HL-60/S4 (cell line): Measurements from ENCODE around the gene ATXN3L.

Experiments used
- in situ Hi-C: fragments of 300-500 bp; cut with MboI; formaldehyde crosslinking; loops from 2 replicates; pipeline ENCODE4 v1.14.3; 2022; ENCODE audit warnings: low sequenced_read_pairs

The ATXN3L gene

DNA sequence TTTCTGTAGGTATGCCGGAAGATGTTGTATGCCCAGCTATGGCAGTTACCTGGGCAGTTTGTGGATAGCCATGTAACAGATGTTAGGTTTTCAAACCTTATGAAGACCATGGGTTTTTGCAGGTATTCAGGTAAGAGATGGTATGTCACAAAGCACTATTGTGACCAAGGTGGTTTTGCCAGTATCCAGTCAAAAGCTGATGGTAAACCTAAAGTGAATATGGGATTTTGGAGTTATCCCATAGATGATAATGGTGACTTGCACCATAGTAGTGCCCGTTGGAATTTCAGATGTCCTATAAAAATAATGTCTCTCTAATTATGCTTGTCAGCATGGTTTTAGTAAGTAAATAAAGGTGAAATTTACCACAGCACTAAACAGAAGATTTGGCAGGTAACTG lies at the start of gene ATXN3L:
TSS of gene ATXN3L (minus strand) at position 101 of the 400 bp plus-strand sequence. CDS start 119 bp downstream, outside the sequence.
- in situ Hi-C loops, result no loop called here

DNA sequence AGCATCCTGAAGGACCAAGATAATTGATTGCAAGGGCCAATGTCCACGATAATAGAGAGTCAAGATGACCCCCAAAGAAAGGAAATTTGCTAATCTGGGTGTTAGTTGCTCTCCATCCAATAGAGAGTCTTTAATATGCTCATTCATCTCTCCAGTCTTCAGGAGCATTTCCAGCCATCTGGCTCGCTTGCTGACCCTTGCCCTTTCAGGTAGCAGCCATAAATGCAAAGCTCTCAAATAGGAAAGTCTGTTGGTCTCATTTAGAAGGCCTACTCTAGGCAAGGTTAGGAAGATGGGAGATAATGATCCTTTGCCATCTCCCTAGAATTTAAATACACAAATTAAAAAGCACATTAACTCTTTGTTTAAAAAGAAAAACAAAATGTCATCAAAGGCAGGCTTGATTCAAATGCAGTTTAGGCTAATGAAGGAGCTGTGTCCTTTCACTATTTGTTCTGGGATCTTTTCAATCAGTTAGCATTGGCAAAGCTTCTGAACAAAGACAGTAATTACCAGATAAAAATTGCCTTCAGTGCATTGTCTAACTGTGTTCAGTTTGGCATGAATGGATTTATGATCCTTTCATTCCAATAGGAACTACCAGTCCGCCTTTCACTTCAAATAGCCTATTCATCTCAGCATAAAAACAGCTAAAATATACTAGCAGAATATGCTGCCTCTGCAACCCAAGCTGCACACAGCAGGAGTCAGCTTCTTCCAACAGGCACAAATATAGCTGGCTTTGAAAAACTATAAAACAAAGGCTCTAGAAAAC lies 49.6 kb upstream of the ATXN3L start:
- in situ Hi-C loops, result no loop called here

DNA sequence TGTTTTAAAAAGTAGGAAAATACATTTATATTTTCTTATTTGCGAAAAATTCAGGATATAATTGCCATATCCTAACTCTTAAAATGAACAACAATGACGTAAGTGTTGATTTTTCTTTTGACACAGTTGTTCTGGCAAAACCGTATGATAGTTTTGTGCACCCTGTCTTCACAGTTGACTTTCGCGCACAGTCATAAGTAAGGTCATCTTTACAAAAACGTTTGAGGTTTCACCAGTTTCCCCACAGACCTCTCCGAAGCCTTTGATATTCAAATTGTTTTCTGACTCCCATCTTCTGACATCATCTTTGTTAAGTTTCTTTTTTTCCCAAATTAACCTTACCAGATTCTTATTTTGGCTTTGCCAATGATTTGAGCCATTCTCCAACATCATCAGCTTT lies 48.1 kb upstream of the ATXN3L start:
- in situ Hi-C loops, result no loop called here

DNA sequence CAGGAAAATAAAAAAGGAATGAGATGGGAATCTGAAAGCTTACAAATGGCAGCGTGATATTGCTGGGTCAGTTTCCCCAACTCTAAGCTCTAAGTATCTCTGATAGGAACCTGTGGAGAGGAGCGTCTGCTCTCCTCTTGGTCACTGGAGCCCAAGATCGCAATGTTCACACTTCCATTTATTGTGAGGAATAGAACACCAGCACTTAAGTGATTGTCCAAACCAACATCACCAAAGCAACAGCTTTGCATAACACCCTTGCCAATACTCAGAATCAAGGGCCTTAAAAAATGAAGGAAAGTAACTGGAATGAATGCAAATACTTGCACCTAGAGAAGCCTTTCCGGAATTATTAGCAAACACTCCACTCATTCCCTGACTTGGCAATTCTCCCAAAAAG lies 46.8 kb upstream of the ATXN3L start:
- in situ Hi-C loops, result no loop called here

DNA sequence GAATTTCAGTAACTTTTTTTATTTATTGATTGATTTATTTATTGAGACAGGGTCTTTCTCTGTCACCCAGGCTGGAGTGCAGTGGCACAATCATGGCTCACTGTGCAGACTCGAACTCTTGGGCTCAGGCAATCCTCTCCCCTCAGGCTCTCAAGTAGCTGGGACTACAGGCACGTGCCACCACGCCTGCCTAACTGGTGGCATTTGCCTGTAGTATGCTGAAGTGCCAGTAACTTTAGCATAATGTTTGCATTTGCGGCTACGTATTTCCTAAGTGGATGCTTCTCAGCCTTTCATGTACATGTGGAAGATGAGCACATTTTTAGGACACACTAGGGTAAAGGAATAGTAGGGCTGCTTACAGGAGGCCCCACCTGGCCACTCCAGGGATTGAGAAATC lies 45.3 kb upstream of the ATXN3L start:
- in situ Hi-C loops, result no loop called here

DNA sequence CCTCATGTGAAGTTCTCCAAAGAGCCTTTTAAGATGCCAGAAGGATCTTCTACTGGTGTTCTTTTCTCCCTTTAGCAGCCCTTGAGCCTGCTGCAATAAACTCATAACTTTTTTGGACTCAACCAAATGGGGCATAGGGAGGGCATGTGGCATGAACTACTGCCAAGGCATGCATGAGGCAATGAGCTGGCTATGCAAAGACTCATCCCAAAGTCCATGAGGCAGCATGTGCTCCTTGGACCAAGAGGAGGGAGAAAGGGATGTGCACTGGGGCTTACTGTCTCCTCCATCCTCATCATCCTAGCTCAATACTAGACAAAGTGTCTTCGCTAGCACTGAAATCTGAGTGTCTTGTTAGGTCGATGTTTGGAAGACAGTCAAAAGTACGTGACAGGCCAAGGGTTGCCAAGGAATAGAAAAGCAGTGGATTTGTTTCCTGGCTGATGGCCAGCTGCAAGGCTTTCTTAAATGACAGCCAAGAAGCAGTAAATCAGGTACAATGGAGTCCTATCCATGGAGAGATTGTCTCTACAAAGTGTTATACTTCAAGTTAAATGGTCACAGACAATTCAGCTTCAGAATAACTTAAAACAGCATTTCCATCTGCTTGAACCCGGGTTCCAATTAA lies 44.5 kb upstream of the ATXN3L start:
- in situ Hi-C loops, result no loop called here

DNA sequence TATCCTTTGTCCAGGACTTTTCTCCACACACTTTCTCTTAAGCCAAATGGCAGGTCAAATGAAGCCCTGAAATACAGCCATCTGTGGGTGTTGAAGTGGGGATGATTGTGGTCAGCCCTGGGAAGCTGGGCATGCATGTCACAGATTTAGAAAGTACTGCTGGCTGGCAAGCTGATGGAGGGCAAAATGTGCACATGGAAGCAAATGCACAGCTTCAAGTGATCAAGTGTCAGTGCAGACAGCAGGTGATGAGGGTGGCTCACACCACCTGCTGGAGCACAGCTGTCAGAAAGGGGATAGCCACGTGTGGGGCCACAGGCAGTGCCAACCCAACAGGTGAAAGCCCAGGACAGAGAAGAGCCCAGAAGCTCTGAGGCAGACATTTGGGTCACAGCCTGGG lies 40.3 kb upstream of the ATXN3L start:
- in situ Hi-C loops, result no loop called here

DNA sequence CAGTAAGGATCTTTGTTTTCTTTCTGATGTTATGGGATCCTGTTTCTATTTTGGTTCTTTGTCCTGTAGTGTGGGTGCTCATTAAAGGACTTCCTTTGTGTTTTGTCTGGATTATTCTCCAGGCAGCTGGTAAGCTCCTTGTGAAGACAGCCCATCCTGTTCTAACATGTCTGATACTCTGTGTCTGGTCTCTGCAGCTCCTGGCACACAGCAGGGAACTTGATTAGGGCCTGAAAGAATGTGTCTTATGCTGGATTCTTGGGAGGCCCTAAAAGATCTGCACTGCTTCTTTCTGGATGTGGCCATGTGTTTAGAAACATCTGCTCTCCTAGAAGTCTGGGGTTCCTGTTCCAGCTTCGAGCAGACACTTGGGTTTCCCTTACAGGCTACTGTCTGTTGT lies 38.1 kb upstream of the ATXN3L start:
- in situ Hi-C loops, result no loop called here

DNA sequence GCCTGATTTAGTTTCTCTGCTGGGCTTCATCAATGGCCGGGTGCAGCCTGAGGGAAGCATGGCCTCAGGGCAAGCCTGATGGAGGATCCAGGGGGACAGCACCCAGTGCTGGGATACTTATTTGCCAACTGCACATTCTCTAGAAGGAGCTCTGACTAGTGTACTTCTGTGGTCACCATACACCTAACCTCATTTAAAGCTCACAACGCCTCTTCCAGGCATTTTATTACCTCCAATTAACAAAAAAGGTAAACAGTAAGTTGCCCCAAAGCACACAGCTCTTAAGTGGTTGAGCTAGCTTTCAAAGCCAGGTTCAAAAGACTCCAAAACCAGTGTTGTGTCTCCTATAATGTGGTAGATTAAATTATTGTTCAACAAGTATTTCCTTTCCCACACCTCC lies 26.8 kb upstream of the ATXN3L start:
- in situ Hi-C loops, result no loop called here

DNA sequence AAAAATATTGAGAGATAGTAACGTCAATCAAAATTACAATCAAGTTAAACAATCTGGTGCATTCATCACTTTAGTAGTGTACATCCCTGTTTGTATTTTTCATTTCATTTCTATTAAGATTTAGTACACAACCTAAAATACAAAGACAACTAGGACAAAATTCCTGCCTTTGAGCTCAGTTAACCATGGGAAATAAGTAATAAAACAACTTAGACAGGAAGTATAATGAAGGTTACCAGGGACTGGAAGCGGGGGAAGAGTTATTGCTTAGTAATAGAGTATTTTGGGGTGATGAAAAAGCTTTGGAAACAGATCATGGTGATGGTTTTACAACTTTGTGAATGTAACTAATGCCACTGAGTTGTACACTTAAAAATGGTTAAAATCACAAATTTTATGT lies 25.6 kb upstream of the ATXN3L start:
- in situ Hi-C loops, result no loop called here

DNA sequence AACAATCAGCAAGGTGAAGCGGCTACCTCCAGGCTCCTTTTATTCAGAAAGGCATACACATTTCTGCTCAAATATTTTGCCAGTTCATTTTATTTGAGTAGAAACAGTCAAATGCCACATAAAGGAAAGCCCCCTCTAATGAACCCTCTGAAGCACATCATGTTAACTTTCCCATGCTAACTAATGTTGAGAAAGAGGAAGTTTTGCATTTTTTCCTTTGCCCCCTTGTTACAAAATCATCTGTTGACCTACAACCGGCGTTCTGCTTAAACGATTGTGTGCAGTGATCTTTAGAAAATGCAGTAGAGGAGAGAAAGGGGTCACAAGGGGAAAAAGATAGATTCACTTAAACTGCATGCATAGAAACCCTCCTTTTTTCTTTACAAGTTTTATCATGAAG lies 25.2 kb upstream of the ATXN3L start:
- in situ Hi-C loops, result no loop called here

DNA sequence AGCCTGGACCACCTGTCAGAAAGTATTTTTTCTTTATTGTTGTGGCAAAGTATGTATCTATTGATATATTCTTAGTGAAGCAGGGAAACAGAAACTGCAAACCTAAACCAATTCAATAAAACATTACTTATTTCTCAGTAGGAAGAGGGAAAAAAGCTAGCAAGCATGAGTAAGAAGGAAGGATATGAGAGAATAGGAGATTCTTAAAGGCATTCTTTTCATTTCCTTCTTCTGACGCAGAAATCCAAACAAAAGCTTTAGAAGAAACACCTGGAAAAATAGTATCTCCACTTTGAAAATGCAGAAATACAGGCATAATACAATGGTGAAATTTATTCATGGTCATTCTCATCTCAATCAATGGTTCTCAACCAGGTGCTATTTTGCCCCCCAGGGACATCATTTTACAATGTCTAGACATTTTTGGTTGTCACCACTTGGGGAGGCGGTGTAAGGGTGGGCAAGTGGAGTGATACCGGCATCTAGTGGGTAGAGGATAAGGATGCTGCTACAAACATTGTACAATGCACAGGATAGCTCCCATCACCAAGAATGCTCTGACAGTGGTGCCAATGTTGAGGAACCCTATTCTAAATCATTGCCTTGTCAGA lies 21.7 kb upstream of the ATXN3L start:
- in situ Hi-C loops, result no loop called here

DNA sequence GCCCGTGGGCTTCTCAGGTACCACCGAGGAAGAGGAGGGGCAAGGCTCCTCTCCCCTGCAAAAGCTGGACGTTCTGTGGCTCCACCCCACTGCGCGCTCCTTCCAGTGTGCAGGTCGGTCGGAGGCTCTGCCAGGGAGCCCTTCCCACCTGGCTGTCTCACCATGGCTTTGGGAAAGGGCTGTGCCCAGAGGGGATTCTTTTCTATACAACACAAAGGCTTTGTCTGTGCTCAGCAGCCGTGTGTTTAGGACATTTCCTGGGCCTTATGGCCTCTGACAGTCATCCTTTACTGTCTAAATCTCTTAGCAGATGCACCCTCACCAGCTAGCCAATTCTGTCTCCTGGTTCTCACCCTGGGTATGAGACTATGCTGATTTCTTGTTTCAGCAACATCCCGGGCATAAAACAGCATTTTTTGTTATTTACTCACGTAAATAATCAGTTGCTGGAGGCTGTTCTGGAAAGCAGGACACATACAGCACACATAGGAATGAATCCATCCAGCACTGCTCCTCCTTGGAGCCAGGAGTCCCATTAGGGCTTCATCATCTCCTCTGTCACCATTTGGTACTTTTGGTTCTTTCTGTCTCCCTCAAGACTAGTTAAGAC lies 20.4 kb upstream of the ATXN3L start:
- in situ Hi-C loops, result no loop called here

DNA sequence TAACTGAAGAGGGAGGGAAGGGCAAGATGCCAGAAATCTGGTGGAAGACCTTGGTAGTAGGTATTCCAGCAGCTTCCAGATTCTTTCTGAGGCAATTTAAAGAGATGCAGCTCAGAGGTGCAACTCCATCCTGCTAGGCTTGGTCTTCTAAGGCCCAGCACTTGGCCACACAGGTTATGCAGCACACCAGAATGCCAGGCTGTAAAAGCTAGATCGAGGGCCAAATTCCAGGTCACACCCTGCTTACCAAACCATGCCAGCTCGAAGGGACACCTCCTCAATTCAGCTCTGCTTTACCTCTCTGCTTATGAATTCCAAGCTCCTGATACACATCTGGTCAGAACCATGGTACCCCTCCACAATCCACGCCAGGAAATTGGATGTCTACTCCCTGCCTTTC lies 19.8 kb upstream of the ATXN3L start:
- in situ Hi-C loops, result no loop called here

DNA sequence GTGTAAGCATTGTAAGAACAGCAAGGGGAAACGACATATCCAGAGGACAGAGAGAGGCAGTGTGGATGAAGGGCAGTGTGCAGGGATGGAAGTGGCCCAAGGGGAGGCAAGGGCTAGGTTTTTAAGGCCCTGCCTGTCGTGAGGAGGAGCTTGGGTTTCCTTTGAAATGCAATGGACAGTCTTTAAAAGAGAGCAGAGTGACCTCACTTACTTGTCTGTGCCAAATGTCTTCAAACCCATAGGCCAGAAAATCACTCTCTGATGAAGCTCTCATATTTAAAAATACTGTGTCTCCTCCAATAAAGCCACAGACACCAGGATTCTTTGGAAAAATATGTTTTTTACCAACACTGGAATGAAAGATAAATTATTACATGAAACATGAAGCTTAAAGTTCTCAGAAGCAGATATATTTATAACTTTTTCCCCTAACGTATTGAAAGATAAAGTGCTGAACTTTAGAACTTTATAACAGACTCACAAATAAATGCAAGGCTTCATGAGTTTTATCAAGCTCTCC lies 19.2 kb upstream of the ATXN3L start:
- in situ Hi-C loops, result no loop called here

DNA sequence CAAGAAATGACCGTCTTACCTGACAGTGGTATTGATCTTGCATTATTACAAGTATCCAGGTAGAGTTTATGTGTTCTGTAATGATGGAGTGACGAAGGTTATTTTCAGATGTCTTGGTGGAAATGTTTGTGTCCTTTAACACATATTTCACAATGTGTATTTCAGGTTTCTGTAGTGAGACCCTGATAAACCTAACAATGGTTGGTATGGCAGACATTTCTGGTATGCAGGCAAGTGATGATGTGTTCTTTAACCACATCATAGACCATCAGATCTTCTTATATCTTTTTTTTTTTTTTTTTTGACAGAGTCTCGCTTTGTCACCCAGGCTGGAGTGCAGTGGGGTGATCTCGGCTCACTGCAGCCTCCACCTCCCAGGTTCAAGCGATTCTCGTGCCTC lies 14.6 kb upstream of the ATXN3L start:
- in situ Hi-C loops, result no loop called here

DNA sequence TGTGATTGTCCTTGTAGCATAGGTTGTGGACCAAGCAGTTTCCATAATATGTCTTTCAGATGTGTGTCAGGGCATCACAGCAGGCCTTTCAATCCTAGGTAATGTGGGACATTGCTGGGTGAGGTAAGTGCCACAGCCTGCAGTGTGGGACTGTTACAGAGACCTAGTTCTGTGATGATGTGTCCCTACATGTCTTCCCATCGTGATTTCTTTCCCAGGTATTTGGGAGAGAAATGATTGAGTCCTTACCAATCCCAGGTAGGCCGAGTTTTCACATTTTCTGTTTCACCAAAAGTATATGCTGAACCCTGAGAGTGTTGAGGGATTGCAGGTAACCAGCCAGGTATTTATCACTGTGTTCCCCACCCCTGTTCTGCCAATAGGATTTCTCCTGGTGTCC lies 10.6 kb upstream of the ATXN3L start:
- in situ Hi-C loops, result no loop called here

DNA sequence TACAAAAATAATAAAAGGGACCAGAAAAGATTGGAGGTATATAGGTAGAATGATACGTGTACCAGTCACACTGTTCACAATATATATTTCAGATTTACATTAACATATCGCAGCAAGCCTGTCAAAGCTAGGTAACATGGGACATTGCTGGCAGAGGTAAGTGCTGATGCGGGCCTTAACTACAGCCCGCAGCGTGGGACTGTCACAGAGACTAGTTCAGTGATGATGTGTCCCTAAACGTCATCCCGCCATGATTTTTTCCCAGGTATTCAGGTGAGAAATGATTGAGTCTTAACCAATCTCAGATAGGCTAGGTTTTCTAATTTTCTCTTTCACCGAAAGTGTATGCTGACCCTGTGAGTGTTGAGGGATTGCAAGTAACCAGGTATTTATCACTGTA lies 7.8 kb upstream of the ATXN3L start:
- in situ Hi-C loops, result no loop called here

DNA sequence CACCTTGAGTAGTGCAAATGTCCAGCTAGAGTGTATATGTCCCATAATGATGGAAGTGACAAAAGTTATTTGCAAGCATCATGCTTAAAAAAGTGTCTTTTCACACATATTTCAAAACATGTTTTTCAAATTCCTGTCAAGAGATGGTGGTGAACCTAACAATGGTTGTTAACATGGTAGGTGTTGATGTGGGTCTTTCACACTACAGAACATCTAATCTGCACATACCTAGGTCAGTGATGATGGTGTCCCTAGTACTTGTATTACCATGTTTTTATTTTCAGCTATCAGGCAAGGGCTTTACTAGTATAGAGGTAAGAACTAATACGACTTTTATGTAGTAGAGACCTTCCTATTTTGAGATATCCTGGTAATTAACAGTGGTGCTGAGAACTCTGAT lies 3.4 kb upstream of the ATXN3L start:
- in situ Hi-C loops, result no loop called here

DNA sequence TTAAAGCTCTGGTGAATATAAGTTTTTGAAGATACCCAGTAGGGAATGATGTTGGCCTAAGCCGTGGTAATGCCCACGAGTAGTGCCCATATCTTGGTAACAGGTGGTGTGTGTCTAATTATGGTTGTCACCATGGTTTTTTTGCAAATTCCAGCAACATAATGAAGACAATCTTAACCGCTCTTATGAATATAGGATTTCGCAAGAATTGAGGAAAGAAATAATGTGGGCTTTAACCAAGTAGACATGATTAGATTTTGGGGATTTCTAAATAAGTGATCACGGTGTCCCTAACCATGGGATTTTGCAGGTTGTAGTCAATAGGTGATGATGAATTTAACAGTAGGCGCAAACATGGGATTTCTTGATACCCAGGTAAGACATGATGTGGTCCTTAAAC lies 2.5 kb downstream of the ATXN3L start:
- in situ Hi-C loops, result no loop called here

DNA sequence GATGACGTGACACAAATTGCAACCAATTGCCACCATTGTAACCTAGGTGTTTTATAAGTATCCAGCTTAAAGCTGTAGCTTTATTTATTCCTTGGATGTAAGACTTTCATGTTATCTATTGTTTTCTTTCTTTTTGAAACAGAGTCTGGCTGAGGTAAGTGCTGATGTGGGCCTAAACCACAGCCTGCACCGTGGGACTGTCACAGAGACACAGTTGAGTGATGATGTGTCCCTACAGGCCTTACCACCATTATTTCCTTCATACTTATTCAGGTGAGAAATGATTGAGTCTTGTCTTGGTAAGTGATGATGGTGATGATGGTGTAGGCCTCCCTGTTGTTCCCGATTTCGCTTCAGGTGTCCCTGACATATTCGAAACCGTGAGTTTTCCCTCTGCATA lies 8.3 kb downstream of the ATXN3L start:
- in situ Hi-C loops, result no loop called here

DNA sequence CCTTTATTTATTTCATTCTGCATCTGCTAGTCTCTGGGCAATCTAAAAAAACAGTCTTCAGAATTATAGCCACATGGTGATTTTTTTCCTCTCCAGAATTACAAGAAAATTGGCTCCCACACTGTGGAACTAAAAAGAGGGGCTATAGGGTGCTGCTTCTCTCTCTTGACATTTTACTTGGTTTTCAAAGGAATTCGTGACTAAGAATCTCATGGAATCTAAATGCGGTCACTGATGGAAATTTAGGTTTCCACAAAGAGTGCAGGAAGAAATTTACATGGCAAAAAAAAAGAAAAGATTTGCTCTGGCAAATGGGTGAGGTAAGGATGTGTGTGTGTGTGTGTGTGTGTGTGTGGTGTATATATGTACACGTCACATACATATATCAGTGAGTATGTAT lies 10.2 kb downstream of the ATXN3L start:
- in situ Hi-C loops, result no loop called here
